Fibroblast of skin of scalp (primary cell): Measurements from ENCODE around the gene RBMS3.
"Not testable (repeated sequence)": the region's sequence is repeated elsewhere in the genome, so short reads cannot be mapped to it uniquely, and the experiment has no call there.

Experiments
- DNase-seq: peaks from one replicate; pipeline ENCODE4 v3.0.0-alpha.2; 2013

The RBMS3 gene

DNA sequence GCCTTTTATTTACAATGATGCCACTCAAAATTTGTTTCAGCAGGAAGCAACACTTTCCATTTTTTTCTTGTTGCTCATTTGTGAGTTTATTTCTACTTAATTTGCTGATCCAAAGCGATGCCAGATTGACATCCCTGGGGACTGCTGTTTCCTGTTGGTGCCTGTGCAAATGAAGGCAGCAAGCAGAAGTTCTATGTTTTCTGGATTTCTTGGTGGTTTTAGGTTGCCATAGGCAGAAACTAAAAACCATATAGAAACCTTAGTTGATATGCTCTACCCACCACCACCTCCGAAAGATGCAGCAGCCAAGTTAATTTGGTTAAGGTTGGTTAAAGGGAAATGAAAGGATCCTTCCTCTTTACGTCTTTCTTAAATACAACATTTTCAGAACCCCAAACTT is 356.2 kb downstream of the RBMS3 start:
- DNase-seq: no peak

DNA sequence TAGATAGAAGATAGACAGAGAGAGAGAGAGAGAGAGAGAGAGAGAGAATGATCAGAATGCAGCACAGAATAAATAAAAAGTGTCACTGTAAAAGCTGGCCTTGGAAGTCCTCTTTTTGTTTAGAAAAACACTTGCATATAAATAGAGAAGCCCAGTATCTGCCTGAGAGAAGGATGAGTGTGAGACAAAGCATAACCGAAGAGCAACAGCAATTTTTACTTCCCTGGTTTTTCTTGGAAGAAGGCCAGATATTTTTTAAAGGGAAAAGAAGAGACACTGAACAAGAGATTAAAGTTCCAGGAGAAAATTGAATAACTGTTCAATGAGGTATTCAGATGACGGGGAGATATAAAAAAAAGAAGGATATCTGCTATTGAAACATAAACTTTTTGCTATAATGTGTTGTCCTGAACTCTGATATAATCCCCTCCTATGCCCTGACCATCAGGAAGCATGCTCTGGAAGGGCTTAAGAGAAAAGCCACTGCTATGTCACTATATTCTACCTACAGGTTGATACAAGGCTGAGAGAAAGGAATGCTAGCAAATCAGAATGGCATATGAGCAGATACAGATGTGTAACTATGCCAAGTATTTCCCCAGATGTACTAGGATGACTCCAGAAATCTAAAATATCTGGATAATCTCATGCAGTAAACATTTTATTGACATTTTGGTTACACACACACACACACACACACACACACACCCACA is 358.9 kb downstream of the RBMS3 start:
- peak; percentile 46 for DNase-seq

DNA sequence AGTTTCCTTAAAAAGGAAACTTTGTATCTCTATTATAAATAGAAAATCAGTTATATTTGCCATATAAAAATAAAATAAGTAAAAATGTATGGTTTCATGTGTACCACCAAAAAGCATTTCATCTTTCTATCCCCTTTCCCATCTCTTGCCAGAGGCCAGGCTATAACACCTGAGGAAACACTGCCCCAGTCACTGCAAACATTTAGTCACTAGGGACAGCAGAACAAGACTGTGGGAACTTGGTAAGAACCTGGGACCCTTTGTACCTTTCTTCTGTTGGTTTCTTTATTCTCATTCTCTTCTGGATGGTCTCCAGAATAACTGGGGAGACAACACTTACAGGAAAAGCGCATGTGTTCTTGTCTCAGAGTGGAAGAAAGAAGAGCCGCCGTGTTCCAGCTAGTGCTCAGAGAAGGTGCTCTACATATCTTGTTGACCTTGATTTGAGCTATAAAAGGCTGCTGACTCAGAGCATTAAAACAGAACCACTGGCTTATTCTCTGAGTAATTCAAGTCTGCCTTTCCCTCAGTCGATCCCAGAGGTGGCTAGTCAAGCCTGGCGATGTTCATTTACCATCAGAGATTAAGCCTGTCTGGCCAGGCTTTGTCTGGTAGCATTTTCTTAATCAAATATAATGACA is 361.6 kb downstream of the RBMS3 start:
- DNase-seq: peak; percentile 67

DNA sequence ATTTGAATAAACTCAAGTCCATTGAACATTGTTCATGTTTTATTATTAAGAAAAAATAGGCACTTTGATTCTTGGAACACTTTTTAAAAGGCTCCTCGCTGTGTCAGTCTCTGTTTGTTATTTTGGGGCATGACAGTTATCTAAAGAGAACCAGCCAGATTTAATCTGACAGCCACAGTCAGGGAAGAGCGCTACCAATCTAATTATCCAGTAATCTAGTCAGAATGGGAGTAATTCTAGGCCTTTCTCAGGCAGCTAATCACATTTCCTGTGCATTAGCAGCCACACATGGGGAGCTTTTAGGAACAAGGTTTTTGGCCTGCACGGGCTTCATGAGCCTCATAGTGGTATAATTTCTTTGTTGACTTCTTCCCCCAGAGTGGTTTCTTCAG is 362.2 kb downstream of the RBMS3 start:
- peak; percentile 27 for DNase-seq

DNA sequence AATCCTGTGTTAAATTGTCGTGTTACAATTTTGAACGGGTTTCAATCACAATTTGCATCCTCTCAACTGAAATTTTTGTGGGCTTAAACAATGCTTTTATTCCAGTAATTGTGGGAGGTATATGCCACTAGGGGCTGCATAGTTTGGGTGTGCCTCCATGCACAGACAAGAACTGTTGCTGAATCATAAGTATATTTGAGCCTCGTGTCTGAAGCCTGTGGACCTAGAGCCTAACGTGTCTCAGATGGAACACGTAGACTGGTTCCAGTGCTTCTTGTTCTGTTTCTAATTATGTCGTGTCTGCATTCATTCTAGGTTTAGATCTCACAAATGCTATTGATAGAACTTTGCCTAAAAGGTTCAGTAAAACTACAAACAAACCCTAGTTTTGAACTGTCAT is 363.4 kb downstream of the RBMS3 start:
- DNase-seq: peak; percentile 94

DNA sequence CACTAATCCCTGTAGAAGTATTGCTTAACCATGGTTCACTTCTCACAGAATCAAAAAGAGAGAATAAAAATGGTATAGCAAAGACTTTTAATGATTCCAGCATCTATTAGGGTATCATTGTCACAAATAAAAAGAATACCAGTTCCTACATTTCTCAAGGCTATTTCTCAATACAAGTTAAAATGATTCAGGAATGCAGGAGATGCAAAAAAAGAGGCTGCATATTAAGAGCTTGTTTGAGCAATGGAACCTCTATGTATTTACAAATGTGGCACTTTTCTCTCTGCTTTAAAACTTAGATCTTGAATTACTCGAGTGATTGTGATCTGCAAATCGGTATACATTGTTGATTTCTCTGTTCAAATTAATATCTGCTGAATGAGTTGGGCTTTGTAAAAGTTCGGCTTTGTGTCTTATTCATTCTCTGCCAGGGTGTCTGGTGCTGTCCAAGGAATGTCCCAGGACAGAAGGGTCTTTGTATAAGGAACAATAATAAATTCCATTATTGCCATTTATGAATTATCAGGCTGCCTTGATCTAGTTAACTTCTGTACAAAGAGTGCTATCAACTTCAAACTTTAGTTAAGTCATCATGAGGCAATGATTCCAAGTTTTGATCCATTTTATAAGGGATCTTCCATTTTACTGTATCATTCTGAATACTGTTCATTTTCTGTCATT is 364.2 kb downstream of the RBMS3 start:
- peak; percentile 40 for DNase-seq

DNA sequence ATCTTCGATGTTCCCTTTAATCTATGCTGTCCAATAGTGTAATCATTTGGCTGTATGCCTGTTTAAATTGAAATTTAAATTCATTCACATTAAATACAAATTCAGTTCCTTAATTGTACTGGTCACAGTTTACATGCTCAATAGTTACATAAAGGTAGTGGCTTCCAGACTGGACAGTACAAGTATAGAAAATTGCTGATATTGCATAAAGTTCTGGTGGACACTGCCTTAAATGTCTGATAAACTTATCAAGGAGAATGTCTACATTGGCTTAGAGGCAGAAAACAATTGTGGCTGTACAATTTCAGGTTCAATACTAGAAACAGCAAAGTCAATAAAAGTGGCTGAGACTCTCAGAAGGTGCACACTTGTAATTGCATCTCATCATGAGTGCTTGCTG is 365.2 kb downstream of the RBMS3 start:
- no peak for DNase-seq

DNA sequence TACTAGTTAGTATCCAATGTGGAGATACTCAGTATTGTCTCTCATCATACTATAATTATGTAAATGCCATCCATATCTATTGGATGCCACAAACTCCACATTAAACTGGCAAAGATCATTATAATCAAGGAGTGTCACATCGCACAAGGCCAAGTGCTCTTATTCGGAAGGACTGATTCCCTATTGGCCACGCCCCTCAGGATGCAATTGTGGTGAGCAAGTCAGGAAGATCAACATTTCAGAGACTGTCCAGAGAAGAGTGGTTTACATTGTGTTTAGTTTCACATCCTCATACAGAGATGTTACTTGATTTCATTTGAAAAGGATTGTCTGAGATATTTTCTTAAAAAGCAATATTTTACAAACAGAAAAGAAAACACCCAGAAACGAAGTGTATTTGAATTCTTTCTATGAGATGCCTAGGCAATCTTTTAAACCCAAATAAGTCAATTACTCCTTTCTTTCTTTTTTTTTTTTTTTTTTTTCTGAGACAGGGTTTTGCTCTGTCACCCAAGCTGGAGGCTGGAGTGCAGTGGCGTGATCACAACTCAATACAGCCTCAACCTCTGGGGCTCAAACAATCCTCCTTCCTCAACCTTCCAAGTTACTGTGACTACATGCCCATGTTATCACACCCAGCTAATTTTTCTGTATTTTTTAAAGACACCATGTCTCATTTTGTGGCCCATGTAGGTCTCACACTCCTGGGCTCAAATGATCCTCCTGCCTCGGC is 369.1 kb downstream of the RBMS3 start:
- DNase-seq: peak; percentile 68

DNA sequence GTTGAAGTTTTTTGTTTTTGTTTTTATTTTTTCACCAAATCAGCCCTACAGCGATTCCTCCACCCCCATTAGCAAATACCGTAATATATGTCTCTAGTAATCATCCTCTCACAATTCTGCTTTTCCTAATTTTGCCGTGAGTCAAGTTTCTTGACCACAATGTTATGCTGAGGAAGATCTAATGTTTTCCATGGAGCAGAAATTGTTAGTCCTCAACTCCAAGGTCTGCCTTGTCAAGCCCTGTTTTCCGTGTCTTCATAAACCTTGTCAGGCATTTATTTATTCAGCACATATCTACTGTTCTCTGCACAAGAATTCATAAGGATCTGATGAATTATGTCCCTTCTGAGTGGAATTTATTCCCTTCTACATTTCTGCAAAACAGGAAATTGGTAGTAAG is 372.8 kb downstream of the RBMS3 start:
- no peak for DNase-seq

DNA sequence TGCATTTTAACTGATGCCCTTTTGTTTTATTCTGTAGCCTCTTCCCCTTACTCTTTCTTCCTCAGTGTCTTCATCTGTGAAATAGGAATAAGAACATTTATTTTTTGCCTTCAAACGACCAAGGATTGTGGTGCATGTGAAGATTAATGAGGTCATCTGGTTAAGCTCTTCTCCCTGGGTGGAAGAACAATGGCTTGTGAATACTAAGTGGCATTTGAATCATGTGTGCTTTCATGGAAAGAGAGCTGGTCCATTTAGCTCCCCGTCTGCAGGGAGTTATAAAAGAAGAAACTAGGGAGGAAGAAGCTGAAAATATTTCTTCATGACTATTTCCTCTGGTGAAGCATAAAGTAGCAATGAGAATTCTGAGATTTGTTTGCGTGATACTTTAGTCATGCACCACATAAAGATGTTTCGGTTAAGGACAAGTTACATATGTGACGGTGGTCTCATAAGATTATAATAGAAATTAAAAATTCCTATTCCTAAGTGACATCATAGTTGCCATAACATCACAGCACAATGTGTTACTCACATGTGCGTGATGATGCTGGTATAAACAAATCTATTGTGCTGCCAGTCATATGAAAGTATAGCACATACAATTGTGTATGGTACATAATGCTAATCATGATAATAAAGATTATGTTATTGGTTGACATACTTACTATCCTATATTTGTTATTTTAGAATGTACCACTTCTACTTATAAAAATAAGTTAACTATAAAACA is 374.3 kb downstream of the RBMS3 start:
- no peak for DNase-seq

DNA sequence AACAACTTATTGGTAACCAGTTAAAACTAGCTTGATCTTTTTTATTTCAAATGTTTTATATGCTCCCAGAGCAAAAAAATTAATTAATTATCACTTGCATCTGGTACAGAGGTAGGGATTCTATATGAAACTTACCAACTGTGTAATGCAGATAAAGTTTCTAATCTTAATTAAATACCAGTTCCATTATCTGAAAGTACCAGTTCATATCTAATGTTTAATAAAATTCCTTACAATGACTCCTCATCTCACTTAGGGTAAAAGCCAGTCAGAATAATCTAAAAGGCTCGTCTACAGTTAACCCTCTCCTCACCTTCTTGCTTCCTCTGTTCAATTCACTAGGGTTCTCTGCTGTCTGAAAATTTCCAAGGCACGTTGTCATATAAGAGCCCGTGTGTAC is 384.8 kb downstream of the RBMS3 start:
- DNase-seq: no peak

DNA sequence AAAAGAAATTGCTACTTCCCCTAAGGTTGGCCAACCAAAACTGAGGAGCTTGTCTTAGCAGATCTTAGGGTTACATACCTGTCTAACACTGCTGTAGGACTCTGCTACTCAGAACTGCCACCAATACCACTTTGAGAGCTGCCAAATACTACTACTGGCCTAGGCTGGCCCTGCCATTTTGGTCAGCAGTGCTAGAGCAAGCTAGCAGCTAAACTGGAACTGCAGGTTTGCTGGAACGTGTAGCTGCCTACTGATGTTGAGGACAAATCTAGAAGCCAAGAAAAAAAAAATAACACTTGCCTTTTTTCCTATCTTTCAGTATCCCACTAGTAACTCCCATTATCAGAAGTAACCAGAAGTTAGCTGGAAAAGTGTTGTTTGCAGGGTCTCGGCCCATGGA is 387.4 kb downstream of the RBMS3 start:
- no peak for DNase-seq

DNA sequence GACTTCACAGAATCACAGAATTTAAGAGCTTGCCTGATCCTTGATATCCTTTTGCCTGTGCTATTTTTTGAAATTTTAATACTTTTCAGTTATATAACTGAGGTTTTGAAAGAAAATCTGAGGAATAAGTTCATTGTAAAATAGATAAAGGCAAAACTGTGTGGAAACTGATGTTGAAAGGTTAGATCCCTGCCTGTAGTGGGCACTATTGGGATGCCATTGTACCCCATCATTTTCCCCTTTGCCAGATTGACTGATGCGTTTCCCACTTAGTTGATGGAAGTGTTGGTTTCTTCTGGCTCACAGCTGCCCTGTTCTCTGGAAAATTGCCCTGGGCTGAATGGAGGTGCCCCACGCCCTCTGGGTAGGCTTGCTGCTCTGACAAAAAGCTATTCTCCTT is 387.9 kb downstream of the RBMS3 start:
- DNase-seq: no peak

DNA sequence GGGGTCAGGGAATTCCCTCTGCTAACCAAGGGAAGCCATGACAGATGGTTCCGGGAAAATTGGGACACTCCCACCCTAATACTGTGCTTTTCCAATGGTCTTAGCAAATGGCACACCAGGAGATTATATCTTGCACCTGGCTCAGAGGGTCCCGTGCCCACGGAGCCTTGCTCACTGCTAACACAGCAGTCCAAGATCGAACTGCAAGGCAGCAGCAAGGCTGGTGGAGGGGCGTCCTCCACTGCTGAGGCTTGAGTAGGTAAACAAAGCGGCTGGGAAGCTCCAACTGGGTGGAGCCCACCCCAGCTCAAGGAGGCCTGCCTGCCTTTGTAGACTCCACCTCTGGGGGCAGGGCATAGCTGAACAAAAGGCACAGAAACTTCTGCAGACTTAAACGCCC is 389.6 kb downstream of the RBMS3 start:
- DNase-seq: not testable (repeated sequence)

DNA sequence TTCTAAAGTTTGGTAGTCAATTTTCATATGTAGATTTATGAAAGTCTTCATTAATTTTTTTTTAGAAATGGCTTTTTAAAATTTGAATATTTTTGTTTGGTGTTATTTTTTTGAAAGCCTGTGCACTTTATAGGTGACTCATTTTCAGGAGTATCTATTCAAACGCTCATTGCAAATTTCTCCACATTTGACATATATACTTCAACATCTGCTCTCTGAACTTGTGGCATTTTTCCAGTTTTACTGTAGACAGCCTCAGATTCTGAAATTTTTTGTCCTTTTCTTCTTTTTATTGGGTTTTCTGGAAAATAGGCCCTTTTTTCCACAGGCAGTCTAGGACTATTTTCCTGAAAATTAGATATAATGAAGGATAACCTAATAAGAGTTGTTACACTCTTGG is 396.6 kb downstream of the RBMS3 start:
- DNase-seq: no peak

DNA sequence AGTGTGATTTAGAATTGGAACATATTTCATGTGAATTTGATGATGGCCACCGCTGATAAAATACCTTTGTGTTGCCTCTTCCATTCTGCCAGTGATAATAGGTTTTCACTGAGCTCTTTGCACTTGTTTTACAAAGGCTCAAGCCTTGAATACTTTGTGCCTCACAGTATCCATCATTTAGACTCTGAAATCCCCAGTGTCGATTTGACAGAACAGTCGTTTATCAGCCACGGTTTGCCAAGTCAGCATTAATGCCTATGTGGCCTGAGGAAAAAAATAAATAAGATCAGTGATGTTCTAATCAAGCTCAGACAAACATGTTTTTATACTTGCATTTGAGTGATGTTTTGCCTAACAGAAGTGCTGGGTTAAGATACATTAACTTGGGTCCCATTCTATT is 399.1 kb downstream of the RBMS3 start:
- DNase-seq: no peak

DNA sequence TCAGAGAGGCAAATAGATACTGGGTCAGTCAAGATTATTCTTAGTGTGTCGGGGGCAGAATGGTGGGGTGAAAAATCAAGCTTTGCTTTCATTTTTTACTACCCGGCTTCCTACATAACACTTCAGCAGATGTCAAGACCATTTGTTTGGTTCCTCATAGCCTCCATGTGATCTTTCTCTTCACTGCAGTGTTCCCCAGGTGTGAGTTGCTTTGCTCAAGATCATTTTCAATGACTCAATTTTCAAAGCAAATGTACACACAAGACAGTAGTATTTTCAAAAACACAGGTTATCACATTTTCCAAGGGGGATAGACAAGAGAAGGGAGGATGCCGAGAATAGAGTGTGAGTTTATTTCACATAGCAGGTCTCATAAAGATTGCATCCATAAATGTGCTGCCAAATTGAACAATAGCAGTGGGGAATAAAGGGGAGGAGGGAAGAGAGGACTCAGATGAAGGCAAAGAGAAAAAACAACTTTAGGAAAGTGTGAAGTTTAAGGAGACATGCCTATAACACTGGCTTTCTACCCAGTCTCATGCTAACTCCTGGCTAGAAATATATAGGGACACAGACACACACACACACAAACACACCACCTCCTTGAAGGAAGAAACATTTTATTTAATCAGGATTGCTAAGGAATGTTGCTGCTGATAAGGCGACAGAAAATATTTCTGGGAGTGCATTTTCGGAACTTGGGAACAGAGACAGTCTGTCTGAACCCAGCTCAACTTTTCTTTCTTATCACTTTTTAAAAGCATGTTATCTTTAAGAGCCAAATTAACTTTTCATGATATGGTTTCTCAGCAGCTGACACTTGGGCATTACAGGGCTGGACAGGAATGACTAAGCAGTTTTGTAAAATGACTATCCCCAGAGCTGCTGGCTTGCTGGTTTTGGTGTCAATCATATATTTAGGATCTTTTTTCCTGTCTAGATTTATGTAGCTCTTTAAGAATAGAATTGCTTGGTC is 402.4 kb downstream of the RBMS3 start:
- DNase-seq: peak; percentile 70

DNA sequence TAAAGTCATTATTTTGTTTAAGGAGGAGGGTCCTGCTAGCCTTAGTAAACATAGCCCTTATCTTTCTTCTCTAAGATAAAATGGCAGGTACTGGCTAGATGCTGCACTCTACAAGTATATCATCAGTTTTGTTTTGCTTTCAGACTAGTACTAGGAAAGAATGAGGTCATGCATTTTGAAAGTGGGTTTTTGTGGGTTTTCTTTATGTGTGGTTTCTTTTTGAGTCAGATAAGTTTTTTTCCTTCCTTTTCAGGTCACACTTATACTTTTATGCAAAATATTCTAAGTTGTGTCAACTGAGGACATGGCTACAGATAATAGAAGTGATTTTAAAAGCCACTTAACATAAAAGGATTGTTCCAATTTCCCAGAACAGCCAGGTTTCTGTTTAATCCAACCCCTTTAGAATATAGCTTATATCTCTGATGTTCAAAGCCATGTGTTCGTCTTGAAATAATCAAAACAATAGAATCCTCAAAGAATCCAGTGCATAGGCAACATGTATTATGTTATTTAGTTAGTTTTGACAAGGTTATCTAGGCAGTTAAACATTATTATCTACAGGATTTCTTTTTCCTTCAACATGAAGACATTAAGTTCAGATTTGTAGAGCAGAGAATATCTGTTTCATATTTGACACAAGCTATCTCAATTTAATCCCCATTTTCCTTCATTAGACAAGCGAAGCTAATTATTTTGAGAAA is 406.2 kb downstream of the RBMS3 start:
- peak; percentile 71 for DNase-seq

DNA sequence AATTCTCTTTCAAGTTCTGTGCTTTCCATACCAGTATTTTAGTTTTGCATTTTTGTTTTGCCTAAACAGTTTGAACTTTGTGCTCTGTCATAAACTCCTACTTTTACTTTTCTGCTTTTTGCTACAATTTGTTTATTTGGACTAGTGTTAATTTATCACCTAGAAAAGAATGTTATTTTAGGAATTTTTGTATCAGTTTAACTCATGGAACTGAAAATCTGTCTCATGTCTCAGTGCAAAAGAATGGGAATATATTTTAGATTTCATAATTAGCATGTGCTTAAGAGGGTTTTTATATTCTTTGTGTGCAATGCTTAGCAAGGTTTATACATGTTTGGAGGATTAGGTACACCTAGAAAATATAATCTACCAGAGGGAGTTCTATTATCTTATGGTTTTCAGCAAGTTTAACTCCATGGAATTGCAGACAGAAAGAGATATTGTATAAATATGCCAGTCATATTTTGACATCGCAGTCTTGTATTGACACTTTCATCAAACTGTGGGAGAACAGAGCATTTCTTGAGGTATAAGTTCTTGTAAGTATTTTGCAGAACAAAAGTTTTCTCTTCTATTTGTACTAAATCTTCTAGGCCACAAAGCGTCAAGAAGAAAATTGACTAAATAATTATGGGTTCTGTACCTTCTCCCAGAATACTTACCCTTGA is 409.9 kb downstream of the RBMS3 start:
- peak; percentile 12 for DNase-seq

DNA sequence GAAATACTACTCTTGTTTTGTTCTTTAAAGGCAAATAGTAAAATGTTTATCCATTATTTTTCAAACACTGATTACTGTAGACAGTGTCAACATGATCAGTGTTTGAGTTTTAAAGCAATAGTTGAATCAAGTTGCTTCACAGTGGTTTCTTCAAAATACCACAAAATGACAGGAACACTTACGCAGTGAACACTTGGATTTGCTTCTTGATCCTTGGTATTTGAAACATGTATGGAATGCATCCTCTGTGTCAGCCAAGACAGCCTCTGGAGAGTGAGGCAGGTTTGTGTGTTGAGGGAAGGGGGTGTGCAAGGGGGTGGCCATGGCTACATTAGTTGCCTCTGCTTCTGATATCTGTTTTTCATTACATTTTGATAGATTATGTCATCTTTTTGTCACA is 413.0 kb downstream of the RBMS3 start:
- DNase-seq: peak; percentile 98
